Activated T-cell treated with anti-CD3 and anti-CD28 coated beads, Interleukin-2, amount 50 U/mL, for 1 hour (primary cell): Measurements from ENCODE around the gene ENKD1.
"Not testable (repeated sequence)": the region's sequence is repeated elsewhere in the genome, so short reads cannot be mapped to it uniquely, and the experiment has no call there.

ENCODE experiments used
- DNase-seq: peaks from one replicate; pipeline ENCODE4 v3.0.0-alpha.2; 2020

Gene ENKD1, protein sequence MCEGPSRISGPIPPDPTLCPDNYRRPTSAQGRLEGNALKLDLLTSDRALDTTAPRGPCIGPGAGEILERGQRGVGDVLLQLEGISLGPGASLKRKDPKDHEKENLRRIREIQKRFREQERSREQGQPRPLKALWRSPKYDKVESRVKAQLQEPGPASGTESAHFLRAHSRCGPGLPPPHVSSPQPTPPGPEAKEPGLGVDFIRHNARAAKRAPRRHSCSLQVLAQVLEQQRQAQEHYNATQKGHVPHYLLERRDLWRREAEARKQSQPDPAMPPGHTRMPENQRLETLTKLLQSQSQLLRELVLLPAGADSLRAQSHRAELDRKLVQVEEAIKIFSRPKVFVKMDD

DNA sequence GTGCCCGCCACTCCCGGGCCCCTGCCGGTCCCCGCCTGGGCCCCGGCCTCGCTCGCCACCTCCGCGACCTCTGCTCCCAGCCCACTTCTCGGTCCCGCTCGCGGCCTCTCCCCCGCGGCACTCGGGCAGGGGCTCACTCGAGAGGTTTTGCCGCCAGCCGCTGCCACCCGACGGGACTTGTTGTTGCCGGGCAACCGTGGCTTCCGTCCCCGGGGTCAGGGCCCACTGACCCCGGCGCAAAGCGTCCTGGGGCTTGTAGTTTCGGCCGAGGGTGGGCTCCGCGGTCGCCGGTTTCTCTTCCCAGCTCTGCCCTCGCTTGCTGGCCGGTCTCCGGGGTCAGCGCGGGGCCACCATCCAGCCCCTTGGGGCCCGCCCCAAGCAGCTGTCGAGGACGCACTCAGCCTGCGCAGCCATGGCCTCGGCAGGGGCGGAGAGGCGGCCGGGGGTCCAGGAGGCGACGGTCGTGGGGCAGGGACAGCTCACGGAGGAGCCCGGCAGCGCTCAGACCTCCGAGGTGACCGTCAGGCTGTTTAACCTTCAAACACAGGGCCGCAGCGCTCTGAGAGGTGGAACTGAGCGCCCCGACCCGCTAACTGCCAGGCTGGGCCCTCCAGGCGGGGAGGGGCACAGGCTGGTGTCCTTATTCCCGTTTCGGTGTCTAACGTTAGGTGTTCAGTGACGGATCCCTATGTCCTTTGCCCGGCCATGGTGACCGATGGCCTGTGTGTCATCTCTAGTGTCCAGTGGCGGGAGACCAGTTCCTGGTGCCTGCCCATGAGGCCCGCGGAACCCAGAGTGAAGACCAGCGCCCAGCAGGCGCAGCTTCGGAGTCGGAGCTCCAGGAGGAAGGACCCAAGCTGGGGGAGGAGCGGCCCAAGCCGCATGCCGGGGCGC, at the start of gene ENKD1, which contains the start of gene C16orf86:
ENKD1 (minus strand) TSS at position 192 of the 894 bp plus-strand sequence. CDS start 308 bp downstream, outside the sequence.
C16orf86 (plus strand) TSS at position 256 of the 894 bp plus-strand sequence; CDS start at position 413, 157 bp downstream.
- DNase-seq, result peak; percentile 82

DNA sequence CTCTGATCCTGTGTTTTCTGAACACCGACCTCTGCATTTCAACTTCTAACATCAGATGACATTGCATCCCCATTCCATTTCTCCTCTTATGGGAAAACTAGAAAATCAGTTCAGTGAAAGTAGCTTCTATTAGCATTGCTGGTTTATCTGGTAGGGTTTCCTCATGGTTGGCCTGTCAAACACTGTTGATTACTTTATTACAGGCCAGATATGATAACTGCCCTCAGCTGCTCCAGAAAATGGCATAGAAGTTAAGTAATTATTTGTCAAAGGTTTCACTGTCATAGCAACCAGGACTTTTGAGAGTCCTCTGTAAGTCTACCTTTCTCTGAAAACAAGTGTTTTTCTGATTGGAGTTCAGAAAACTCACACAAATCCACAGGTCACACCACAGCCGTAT, 49.5 kb upstream of the ENKD1 start:
- no peak for DNase-seq

DNA sequence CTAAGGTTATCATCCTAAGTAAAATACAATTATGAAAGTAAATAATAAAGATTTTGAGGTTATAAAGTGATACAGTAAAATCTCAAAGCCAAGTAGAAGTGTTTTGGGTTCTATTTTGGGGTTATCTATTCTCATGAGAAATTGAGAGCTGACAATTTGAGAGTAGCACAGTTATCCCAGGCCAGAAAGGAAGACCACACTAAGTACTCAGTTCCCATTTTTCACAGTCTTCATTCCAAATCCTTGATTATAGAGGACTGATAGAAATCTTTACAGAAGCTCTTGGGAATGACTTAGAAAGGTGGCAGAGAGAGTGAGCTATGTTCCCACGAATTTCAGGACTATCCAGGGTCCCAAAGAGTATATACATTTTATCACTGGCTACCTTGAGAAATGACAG, 48.0 kb upstream of the ENKD1 start:
- no peak for DNase-seq

DNA sequence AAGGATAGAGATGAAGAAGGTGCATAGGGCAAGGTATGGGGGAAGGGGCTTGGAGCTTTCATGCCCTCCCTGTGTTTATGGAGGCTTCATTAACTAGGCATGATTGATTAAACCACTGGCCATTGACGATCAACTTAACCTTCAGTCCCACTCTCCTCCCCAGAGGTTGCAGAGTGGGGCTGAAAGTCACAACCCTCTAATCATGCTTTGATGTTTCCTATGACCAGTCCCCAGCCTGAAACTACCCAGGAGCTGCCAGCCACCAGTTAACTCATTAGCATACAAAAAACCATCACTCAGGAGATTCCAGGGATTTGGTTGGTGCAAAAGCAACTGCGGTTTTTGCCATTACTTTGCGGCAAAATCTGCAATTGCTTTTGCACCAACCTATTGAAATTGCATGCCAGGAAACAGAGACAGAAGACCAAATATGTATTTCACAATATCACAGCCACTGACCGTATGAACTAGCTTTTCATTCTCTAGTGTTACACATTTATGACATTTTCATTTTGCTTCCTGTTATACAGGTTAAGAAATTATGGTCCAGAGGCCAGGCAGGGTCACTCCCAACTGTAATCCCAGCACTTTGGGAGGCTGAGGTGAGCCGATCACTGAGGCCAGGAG, 47.2 kb upstream of the ENKD1 start:
- no peak for DNase-seq

DNA sequence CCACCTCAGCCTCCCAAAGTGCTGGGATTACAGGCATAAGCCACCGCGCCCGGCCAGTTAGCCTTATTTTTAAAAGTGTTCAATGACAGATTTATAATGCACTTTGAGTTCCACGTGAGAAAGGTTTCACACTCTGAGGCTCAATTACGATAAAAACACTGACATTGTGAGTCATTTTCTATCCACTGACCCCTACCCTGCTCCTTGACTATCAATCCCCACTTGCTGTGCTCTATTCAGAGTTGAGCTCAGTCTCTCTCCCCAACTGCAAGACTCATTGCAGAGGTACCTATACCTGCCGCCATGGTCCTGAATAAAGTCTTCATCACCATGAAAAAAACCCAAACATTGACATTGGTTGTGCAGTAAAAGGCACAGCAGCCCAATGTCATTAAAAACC, 44.1 kb upstream of the ENKD1 start:
- DNase-seq, result no peak

DNA sequence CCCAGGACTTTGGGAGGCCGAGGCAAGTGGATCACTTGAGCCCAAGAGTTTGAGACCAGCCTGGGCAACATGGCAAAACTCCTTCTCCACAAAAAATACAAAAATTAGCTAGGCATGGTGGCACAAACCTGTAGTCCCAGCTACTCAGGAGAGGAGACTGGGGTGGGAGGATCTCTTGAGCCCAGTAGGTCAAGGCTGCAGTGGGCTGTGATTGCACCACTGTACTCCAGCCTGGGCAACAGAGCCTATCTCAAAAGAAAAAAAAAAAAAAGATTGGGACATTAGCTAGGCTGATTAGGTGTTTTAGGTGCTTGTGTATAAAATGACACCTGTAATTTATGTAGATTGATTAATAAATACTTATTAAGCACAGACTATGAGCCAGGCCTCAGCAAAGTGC, 42.5 kb upstream of the ENKD1 start:
- DNase-seq, result no peak

DNA sequence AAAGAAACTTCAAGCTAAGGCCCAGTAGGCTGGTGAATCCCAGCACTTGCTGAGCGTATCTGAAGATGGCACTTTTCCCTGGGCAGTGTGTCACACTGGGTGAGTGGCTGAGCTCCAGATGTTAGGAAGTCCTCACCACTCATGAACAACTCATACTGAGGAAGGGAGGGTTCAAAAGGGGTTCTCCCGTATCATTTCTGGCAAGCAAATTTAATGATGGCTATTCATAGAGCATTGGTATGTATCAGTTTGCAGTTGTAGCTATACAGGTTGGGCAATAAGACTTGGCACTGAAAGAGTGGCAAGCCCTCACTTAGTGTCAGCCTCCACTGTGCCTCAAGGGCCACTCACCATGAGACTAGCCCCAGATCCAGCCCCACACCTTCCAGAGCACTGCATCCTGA, 41.8 kb upstream of the ENKD1 start:
- no peak for DNase-seq

DNA sequence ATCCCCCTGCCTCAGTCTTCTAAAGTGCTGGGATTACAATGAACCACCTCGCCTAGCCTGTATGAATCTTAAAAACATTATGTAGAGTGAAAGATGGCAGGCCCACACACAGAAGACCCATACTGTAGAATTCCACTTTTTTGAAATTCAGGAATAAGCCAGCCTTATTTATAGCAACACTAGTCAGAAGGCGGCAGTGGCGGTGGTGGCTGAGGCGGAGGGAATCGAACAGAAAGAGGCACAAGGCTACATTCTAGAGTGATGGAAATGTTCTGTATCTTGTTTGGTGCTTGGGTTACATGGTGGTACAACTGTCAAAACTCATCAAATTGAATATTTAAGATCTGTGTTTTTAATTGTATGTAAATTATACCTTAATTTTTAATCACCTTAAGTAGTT, 41.2 kb upstream of the ENKD1 start:
- no peak for DNase-seq

DNA sequence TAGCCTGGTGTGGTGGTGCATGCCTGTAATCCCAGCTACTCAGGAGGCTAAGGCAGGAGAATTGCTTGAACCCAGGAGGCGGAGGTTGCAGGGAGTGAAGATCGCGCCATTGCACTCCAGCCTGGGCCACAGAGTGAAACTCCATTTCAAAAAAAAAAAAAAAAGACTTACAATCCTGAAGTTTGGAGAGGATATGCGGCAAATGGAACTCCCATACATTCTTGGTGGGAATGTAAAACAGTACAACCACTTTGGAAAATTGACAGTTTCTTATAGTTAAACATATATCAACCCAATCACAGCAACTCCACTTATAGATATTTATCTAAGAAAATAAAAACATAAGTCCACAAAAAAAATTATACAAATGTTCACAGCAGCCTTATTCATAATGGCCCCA, 40.7 kb upstream of the ENKD1 start:
- no peak for DNase-seq

DNA sequence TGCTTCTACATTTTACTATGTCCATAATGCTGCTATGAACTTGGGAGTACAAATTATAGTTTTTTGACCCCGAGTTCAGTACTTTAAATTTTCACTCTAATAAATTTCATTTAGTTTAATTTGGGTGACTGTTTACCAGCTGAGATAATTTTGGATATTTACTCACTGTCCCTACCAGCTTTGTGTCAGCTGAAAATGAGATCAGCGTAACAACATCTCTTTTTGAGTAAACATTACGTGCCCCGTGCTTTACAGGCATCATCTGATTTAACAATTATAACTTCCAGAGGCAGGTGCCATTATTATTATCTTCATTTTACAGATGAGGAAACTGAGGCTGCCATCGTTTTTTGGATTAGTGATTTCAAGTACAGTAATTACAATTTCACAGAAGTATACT, 37.6 kb upstream of the ENKD1 start:
- no peak for DNase-seq

DNA sequence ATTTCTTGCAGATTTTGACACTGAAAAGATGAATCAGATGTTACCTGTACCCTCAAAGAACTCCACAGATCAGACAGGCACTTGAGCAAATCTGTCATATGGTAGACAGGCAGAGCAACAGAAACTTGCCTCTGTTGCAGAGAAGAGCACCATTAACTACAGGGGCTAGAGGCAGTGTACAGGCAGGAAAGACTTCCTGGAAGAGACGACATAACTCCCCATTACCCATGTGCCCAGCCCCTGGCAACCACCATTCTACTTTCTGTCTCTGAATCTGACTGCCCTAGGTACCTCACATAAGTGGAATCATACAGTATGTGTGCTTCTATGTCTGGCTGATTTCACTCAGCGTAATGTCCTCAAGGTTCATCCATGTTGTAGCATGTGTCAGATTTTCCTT, 37.1 kb upstream of the ENKD1 start:
- DNase-seq, result no peak

DNA sequence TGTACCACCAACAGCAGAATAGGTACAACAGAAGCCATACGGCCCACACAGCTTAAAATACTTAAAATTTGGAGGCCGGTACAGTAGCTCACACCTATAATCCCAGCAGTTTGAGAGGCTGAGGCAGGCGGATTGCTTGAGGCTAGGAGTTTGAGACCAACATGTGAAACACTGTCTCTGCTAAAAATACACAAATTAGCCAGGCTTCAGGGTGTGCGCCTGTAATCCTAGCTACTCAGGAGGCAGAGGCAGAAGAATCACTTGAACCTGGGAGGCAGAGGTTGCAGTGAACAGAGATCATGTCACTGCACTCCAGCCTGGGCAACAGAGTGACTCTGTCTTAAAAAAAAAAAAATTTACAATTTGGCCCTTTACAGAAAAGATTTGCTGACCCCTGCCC, 35.6 kb upstream of the ENKD1 start:
- DNase-seq, result no peak

DNA sequence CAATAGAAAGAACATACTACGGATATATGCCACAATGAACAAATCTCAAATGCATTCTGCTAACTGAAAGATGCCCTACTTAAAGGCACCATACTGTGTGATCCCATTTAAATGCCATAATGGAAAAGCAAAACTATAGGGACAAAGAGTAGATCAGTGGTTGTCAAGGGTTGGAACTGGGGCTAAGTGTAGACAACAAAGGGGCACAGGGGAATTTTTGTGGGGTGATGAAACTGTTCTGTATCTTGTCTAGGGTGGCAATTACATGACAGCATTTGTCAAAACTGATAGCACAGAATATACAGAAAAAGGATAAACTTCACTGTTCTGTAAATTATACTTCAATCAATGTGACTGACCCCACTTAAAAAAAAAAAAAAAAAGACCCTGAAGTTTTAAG, 34.9 kb upstream of the ENKD1 start:
- no peak for DNase-seq

DNA sequence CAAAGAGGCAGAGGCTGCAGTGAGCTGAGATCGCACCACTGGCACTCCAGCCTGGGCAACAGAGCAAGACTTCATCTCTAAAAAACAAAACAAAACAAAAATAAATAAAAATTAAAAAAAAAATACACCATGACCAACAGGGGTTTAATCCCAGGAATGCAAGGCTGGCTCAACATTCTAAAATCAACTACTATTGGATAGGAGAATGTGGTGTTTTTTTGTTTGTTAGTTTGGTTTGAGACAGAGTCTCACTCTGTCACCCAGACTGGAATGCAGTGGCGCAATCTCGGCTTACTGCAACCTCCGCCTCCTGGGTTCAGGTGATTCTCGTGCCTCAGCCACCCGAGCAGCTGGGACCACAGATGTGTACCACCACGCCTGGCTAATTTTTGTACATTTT, 32.7 kb upstream of the ENKD1 start:
- no peak for DNase-seq

DNA sequence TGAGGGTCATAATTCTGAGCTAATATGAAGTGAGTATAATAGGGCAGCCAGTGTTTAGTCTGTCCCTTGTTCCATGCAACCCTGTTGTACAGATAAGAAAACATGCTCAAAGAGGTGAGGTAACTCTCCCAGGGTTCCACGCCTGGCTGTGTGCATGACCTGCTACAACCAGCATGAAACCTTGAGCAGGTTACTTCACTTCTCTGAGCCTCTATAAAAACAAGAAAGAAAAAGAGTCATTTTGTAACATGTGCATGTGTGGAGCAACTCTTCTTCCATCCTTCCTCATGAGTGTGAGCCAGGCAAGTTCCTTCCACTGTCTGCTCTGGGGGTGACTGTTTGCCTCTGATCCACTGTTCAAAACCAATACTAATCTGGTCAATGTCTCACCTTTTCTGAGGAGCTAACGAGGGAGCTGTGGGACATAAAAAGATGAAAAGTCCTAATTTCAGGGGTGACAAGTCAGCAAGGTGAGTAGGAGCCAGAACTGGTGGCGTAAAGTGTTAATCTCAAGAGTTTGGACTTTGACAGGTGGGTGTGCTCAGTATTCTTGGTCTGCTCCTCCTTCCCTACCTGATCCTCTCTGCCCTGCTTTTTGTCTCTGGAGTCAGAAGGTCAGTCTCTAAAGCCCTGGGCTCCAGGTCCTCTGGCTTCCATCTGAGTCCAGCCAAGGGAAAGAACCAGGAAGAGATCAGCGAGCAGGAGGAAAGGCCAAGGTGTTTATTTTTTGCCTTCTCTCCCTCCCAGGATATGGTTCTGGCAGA, 31.1 kb upstream of the ENKD1 start:
- no peak for DNase-seq

DNA sequence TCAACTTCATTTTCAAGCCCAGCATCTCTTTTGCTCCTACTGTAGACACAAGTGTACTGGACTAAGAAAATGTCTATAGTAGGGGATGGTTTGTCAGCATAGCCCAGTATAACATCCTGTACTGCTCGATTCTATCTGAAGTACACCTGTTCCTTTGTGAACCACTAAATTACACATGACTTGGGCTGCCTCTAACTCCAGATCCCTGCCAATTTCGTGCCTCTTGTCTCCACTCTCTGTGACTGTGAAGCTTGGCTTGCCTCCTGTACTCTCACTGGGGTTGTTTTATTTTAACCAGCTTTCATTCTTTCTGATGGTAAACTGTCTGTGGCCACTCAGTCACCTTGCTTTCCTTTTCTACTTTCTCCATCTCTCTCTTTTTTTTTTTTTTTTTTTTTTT, 28.1 kb upstream of the ENKD1 start:
- DNase-seq, result no peak

DNA sequence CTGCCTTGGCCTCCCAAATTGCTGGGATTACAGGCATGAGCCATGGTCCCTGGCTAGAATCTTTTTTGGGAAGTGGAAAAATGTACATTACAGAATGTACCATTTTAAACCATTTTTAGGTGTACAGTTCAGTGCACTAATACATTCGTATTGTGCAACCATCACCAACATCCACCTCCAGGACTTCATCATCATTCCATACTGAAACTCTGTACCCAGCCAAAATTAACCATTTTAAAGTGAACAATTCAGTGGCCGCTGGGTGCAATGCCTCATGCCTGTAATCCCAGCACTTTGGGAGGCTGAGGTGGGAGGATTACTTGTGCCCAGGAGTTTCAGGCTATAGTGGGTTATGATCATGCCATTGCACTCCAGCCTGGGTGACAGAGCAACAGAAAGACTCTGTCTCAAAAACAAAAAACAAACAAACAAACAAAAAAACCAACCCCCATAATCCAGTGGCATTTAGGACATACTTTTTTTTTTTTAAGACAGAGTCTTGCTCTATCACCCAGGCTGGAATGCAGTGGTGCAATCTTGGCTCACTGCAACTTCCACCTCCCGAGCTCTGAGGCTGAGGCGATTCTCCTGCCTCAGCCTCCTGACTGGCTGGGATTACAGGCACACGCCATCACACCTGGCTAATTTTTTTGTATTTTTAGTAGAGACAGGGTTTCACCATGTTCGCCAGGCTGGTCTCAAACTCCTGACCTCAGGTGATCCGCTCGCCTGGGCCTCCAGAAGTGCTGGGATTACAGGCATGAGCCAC, 27.2 kb upstream of the ENKD1 start:
- DNase-seq, result not testable (repeated sequence)

DNA sequence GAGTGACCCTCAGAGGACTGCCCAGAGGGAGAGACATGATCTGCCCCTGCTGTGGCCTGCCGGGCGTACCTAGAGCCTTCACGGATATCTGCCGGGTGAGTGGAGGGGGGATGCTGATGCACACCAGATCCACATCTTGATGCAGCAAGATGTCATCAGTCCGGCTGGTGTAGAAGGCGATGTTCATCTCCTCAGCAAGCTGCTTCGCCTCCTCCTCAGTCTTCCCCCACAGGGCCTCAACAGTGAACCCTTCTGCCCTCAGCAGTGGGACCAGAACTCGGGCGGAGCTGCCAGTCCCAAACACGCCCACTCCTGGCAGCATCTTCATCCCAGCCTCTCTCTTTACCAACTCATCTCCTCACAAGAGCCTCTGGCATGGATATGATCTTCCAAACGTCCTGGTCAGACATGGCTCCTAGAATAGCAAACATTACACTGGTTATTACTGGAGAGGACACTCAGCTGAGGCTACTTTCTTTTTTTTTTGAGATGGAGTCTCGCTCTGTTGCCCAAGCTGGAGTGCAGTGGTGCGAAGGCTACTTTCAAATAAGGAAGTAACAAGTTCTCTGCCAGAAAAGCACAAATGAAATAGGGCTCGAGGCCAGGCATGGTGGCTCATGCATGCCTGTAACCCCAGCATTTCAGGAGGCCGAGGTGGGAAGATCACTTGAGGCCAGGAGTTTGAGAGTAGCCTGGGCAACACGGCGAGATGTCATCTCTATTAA, 19.0 kb upstream of the ENKD1 start:
- DNase-seq, result no peak

DNA sequence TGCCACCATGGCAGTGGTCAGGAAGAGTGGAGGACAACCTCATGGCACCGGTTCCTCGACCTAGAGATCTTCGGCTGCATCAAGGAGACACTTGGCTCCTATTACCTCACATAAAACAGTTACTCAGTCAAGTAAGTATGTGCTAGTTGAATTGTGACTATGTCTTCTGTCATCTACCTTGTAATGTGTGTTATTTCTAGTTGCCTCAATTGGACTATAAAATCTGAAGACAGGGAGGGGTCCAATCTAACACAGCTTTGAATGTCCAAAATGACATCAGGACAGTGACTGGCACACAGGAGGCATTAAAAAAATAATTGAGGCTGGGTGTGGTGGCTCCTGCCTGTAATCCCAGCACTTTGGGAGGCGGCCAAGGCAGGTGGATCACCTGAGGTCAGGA, 17.2 kb upstream of the ENKD1 start:
- DNase-seq, result no peak

DNA sequence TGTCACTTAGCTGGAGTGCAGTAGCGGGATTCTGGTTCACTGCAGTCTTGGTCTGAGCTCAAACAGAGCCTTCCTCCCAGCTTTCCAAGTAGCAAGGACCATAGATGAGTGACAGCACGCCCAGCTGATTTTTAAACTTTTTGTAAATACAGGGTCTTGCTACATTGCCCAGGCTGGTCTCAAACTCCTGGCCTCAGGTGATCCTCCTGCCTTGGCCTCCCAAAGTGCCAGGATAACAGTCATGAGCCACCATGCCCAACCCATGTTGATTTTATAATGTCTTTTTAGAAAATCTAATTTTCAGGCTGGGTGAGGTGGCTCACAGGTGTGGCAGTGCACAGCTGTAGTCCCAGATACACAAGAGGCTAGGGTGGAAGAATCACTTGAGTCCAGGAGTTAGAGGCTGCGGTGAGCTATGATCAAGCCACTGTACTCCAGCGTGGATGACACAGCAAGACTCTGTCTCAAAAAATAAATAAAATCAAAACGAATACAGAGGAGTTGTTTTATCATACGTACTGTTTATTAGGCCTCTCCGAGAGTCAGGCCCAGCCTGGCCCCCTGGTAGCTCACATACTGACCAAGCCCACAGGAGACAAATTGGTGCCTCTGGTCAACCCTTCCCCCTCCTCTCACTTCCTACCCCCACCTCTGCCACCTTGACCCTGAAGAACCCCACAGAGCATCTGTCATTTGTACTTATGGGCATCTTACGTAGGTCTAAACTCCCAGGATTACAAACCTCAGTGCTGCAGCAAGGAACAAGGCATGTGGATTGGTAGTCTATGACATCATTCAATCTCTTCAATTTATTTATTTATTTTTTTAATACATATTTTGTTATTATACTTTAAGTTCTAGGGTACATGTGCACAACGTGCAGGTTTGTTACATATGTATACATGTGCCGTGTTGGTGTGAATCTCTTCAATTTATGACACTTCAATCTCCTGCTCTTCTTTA, 13.7 kb upstream of the ENKD1 start:
- no peak for DNase-seq
